ENCODE measurements around the gene CCDC92B. TPM values are rescaled to one million over a fixed set of nuclear protein-coding genes. Genes with fewer than 3 reads are reported as not detected.
"Not testable (repeated sequence)": the region's sequence is repeated elsewhere in the genome, so short reads cannot be mapped to it uniquely, and the experiment has no call there.

Gene CCDC92B
- polyA plus RNA-seq, 1 experiment: 0.02 TPM

- H3K36me3 ChIP-seq (ENCODE audit: control insufficient read depth, insufficient read depth, low read length): no peaks in the 10 kb centered on the region
- DNase-seq (ENCODE audit: low read depth): no peak
- H3K4me3 ChIP-seq (ENCODE audit: low read depth, low read length): no peak overlapping the region
- CTCF ChIA-PET: no interaction called here
- TF ChIP-seq, protein P1, sequence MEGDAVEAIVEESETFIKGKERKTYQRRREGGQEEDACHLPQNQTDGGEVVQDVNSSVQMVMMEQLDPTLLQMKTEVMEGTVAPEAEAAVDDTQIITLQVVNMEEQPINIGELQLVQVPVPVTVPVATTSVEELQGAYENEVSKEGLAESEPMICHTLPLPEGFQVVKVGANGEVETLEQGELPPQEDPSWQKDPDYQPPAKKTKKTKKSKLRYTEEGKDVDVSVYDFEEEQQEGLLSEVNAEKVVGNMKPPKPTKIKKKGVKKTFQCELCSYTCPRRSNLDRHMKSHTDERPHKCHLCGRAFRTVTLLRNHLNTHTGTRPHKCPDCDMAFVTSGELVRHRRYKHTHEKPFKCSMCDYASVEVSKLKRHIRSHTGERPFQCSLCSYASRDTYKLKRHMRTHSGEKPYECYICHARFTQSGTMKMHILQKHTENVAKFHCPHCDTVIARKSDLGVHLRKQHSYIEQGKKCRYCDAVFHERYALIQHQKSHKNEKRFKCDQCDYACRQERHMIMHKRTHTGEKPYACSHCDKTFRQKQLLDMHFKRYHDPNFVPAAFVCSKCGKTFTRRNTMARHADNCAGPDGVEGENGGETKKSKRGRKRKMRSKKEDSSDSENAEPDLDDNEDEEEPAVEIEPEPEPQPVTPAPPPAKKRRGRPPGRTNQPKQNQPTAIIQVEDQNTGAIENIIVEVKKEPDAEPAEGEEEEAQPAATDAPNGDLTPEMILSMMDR (IDR thresholded peaks at IDR 0.05; ENCODE audit: insufficient read depth, low read depth, low read length): no peak
- peaks cover 12% of the 10 kb centered on the region for H3K27me3 ChIP-seq (ENCODE audit: control insufficient read depth, insufficient read depth, low read length)
- POLR2A ChIA-PET: no interaction called here
Measured at GRCh38 chr17:2782055-2782454, 32.6 kb upstream of the CCDC92B start.

- CTCF ChIA-PET; H3K4me3 ChIP-seq (ENCODE audit: low read depth, low read length); DNase-seq (ENCODE audit: low read depth); H3K36me3 ChIP-seq (ENCODE audit: control insufficient read depth, insufficient read depth, low read length); POLR2A ChIA-PET: not testable (repeated sequence)
- peaks cover 16% of the 10 kb centered on the region for H3K27me3 ChIP-seq (ENCODE audit: control insufficient read depth, insufficient read depth, low read length)
Measured at GRCh38 chr17:2781598-2781997, 32.1 kb upstream of the CCDC92B start.

DNA sequence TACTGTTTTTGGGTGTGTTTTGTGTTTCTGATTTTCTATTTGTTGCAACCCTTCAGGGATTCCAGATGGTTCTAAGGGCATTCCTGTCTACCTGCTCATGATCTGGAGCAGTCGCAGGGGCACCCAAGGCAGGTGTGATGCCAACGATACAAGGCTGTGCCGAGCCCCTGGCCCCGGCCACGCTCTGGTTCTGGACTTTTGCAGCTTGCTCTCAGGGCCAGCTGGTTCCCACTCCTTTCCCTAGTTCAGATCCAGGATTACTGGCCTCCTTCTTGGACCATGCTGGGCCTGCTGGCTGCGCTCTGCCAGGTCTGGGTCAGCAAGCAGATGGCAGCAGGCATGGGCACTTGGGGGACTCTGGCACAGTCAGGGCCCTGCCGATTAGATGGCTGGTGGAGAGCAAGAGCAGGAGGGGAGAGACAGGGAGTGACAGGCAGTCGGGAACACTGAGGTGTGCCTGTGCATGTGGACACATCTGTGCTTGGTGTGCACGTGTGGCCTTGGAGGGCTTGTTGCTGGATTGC, 31.5 kb upstream of the CCDC92B start:
- TF ChIP-seq, protein P1 (IDR thresholded peaks at IDR 0.05; ENCODE audit: insufficient read depth, low read depth, low read length): no peak
- ChIA-PET CTCF (no interaction called here), POLR2A (no interaction called here)
- Histone ChIP-seq H3K27me3 (ENCODE audit: control insufficient read depth, insufficient read depth, low read length) (peaks cover 18% of the 10 kb centered on the region), H3K4me3 (ENCODE audit: low read depth, low read length) (no peak overlapping the region), H3K36me3 (ENCODE audit: control insufficient read depth, insufficient read depth, low read length) (no peaks in the 10 kb centered on the region)
- no peak for DNase-seq (ENCODE audit: low read depth)

- POLR2A ChIA-PET: no interaction called here
- DNase-seq (ENCODE audit: low read depth): no peak
- H3K4me3 ChIP-seq (ENCODE audit: low read depth, low read length): no peak overlapping the region
- H3K27me3 ChIP-seq (ENCODE audit: control insufficient read depth, insufficient read depth, low read length): peaks cover 22% of the 10 kb centered on the region
- H3K36me3 ChIP-seq (ENCODE audit: control insufficient read depth, insufficient read depth, low read length): no peaks in the 10 kb centered on the region
- TF ChIP-seq, protein P1 (IDR thresholded peaks at IDR 0.05; ENCODE audit: insufficient read depth, low read depth, low read length): no peak
- CTCF ChIA-PET: no interaction called here
Measured at GRCh38 chr17:2780256-2780655, 30.8 kb upstream of the CCDC92B start.

DNA sequence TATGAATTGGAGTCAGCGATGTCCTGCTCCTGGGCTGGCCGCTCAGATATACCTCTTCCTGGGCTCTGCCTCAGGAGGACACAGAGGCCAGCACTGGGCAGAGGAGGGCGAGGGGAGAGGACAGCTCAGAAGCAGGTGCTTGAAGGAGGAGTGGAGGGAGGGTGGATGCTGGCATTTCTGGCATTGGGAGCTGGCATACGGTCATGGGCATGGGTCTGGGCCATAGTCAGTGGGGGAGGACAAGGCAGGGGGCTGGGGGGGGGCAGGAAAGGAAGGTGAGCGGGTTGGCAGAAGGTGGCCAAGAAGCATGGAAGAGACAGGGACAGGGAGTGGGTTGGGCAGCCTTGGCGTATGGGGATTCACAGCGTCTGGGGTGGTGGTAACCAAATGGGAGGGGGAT, 30.1 kb upstream of the CCDC92B start:
- DNase-seq (ENCODE audit: low read depth): no peak
- ChIA-PET CTCF (no interaction called here), POLR2A (no interaction called here)
- TF ChIP-seq, protein P1 (IDR thresholded peaks at IDR 0.05; ENCODE audit: insufficient read depth, low read depth, low read length): no peak
- no peaks in the 10 kb centered on the region for H3K36me3 ChIP-seq (ENCODE audit: control insufficient read depth, insufficient read depth, low read length)
- peaks cover 23% of the 10 kb centered on the region for H3K27me3 ChIP-seq (ENCODE audit: control insufficient read depth, insufficient read depth, low read length)
- H3K4me3 ChIP-seq (ENCODE audit: low read depth, low read length): no peak overlapping the region

- ChIA-PET POLR2A (no interaction called here), CTCF (no interaction called here)
Measured at GRCh38 chr17:2778489-2778888, 29.0 kb upstream of the CCDC92B start.

More at GRCh38 chr17:2778489-2778888, 29.0 kb upstream of the CCDC92B start:
- TF ChIP-seq, protein P1 (IDR thresholded peaks at IDR 0.05; ENCODE audit: insufficient read depth, low read depth, low read length): no peak
- H3K36me3 ChIP-seq (ENCODE audit: control insufficient read depth, insufficient read depth, low read length): no peaks in the 10 kb centered on the region
- peaks cover 23% of the 10 kb centered on the region for H3K27me3 ChIP-seq (ENCODE audit: control insufficient read depth, insufficient read depth, low read length)
- no peak for DNase-seq (ENCODE audit: low read depth)
- no peak overlapping the region for H3K4me3 ChIP-seq (ENCODE audit: low read depth, low read length)

Data from BJ (cell line).